ENCODE data around the gene IGFLR1. TPM values are rescaled to one million over a fixed set of nuclear protein-coding genes. Genes with fewer than 3 reads are reported as not detected.
A peak's percentile ranks its signal among the peaks of the same experiment; 100 is the strongest.

IGFLR1 gene
- total RNA-seq, 4 donors from 2014 or later: 0.87 to 4.8 (median 4.3) TPM

DNA sequence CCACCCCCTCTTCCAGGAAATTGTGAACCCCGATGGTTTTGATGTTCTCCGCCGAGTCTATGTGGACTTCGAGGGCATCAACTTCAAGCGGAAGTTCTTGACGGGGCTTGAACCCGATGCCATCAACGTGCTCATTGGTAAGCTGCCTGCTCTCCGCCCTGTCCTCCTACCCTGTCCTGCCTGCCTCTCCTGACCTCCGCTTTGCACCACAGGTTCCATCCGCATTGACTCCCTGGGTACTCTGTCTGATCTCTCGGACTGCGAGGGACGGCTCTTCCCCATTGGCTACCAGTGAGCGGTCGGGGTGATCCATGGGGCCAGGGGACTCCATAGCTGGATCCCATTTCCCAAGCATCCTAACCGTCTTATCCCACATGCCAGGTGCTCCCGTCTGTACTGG is 11.9 kb downstream of the IGFLR1 start:
- Histone ChIP-seq H3K36me3 (peaks cover 82 to 100% (median 85%) of the 10 kb centered on the region in 3 donors), H3K27me3 (no peaks in the 10 kb centered on the region), H3K9me3 (no peaks in the 10 kb centered on the region), H3K4me1 (peaks cover 0 to 20% (median 8%) of the 10 kb centered on the region in 3 donors), H3K27ac (peak overlapping the region in 1 of 4 donors; percentile 28), H3K4me3 (no peak overlapping the region)
- no peak for DNase-seq
- 93 to 94% methylated on average over 16 to 17 of the region's 18 CpGs for WGBS, 2 donors
- TF ChIP-seq, protein P1, sequence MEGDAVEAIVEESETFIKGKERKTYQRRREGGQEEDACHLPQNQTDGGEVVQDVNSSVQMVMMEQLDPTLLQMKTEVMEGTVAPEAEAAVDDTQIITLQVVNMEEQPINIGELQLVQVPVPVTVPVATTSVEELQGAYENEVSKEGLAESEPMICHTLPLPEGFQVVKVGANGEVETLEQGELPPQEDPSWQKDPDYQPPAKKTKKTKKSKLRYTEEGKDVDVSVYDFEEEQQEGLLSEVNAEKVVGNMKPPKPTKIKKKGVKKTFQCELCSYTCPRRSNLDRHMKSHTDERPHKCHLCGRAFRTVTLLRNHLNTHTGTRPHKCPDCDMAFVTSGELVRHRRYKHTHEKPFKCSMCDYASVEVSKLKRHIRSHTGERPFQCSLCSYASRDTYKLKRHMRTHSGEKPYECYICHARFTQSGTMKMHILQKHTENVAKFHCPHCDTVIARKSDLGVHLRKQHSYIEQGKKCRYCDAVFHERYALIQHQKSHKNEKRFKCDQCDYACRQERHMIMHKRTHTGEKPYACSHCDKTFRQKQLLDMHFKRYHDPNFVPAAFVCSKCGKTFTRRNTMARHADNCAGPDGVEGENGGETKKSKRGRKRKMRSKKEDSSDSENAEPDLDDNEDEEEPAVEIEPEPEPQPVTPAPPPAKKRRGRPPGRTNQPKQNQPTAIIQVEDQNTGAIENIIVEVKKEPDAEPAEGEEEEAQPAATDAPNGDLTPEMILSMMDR (IDR thresholded peaks at IDR 0.05): no peak
- TF ChIP-seq POLR2A (IDR thresholded peaks at IDR 0.05): no peak
- intact Hi-C loops (cut with DNase I): no loop called here

DNA sequence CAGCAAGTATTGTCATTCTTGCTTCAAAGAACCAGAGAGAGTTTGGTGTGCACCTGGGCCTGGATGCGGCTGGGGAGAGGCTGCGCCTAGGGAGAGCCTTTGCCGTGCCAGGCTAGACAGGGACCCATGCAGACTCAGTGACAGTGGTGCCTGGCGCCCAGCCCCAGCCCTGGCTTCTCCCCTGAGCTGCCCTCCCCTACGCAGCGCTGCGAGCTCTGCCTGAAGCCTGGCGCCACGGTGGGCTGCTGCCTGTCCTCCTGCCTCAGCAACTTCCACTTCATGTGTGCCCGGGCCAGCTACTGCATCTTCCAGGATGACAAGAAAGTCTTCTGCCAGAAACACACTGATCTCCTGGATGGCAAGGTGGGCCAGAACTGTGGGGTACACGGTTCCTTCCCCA is 12.5 kb downstream of the IGFLR1 start:
- intact Hi-C loops (cut with DNase I): no loop called here
- WGBS, 2 donors: 44 to 88% methylated on average over 1 to 5 of the region's 11 CpGs
- Histone ChIP-seq H3K4me1 (peaks cover 0 to 20% (median 8%) of the 10 kb centered on the region in 3 donors), H3K27ac (peak overlapping the region in 1 of 4 donors; percentile 28), H3K27me3 (no peaks in the 10 kb centered on the region), H3K36me3 (peaks cover 85 to 100% (median 88%) of the 10 kb centered on the region in 3 donors), H3K4me3 (no peak overlapping the region), H3K9me3 (no peaks in the 10 kb centered on the region)
- no peak for TF ChIP-seq POLR2A (IDR thresholded peaks at IDR 0.05)
- TF ChIP-seq, protein P1 (IDR thresholded peaks at IDR 0.05): no peak
- no peak for DNase-seq

DNA sequence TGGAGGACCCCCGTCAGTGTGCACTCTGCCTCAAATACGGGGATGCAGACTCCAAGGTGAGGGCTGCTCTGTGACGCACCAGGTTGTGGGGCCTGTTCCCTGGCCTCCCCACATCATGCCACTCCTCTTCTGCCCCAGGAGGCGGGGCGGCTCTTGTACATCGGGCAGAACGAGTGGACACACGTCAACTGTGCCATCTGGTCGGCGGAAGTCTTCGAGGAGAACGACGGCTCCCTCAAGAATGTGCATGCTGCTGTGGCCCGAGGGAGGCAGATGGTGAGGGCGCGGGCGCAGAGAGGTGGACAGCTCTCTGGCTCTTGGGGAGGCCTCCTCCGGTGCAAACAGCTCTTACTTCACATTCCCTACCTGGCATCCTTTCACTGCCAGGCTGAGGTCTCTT is 13.2 kb downstream of the IGFLR1 start:
- no peaks in the 10 kb centered on the region for H3K9me3 ChIP-seq
- DNase-seq: no peak
- intact Hi-C loops (cut with DNase I): no loop called here
- 67 to 97% methylated on average over 6 to 10 of the region's 18 CpGs for WGBS, 2 donors
- TF ChIP-seq POLR2A (IDR thresholded peaks at IDR 0.05): no peak
- TF ChIP-seq, protein P1 (IDR thresholded peaks at IDR 0.05): no peak
- H3K27me3 ChIP-seq: no peaks in the 10 kb centered on the region
- H3K4me1 ChIP-seq: peaks cover 0 to 20% (median 8%) of the 10 kb centered on the region in 3 donors
- no peak overlapping the region for H3K27ac ChIP-seq
- peaks cover 86 to 100% (median 90%) of the 10 kb centered on the region in 3 donors for H3K36me3 ChIP-seq
- H3K4me3 ChIP-seq: no peak overlapping the region

DNA sequence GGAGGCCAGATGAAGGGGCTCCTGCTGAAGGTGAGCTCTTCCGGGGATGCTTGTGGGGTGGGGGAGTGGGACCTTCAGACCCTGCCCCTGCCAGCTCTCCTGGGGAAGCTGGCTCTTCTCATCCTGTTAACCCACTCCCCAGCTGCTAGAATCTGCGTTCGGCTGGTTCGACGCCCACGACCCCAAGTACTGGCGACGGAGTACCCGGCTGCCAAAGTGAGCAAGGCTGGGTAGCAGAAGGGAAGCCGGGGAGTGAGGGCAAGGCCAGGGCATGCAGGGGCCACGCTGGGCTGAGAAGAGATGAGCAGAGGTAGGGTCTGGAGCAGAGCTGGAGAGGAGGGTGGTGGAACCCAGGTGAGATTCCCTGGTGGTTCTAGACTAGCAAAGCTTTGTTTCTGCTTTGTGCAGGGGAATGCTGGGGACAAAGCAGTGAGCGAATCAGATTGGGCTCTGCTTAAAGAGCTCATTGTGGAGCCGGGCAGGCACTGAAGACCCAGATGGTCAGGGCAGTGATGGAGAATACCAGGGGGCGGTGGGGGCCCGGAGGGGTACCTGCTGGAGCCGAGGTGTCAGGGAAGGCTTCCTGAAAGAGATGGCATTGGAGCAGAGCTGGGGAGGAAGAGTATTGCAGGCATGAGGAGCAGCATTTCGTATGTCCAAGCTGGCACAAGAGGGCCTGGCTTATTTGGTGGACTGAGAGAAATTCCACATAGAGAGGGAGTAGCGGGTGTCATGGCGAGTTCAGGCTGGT is 14.1 kb downstream of the IGFLR1 start:
- TF ChIP-seq, protein P1 (IDR thresholded peaks at IDR 0.05): no peak
- TF ChIP-seq POLR2A (IDR thresholded peaks at IDR 0.05): no peak
- H3K9me3 ChIP-seq: no peaks in the 10 kb centered on the region
- no peak for DNase-seq
- peaks cover 88 to 100% (median 91%) of the 10 kb centered on the region in 3 donors for H3K36me3 ChIP-seq
- no peak overlapping the region for H3K27ac ChIP-seq
- H3K4me1 ChIP-seq: peaks cover 0 to 20% (median 8%) of the 10 kb centered on the region in 3 donors
- 94 to 96% methylated on average over 7 to 15 of the region's 19 CpGs for WGBS, 2 donors
- H3K27me3 ChIP-seq: no peaks in the 10 kb centered on the region
- intact Hi-C loops (cut with DNase I): no loop called here
- no peak overlapping the region for H3K4me3 ChIP-seq

Data from esophagus squamous epithelium (tissue), 5 donors.